HepG2 (cell line): ENCODE results near the gene C20orf204. TPM values are rescaled to one million over a fixed set of nuclear protein-coding genes. Genes with fewer than 3 reads are reported as not detected.

Source experiments
- ASH2L ChIP-seq: fragments of 300-600, 200-600 bp; sonication (generic); IDR thresholded peaks from 2 replicates; pipeline ENCODE4 v1.7.0; 2017; ENCODE audit warnings: low read depth, mild to moderate bottlenecking, moderate library complexity, mixed read lengths, low read length; ENCODE audit not compliant: insufficient read length
- ATF4 ChIP-seq, 2 experiments: fragments of 450-650 bp in 1 of 2; sonication (generic) in 1 of 2; formaldehyde crosslinking; IDR thresholded peaks; 2 replicates each; pipeline versions ENCODE4 v1.5.0 to v1.8.0; 2020 to 2022; ENCODE audit warnings: mild to moderate bottlenecking in 1 of 2, missing genetic modification reagents in 1 of 2
- ATF7-NPFF ChIP-seq: sonication (generic); formaldehyde crosslinking; IDR thresholded peaks from 2 replicates; pipeline ENCODE4 v1.8.1; 2023; ENCODE audit warnings: mild to moderate bottlenecking, low read depth, missing genetic modification reagents, moderate library complexity
- FOXP1 ChIP-seq, 2 experiments: fragments of 450-650 bp in 1 of 2; IDR thresholded peaks; 2 replicates each; pipeline ENCODE4 v1.6.1; 2017 to 2018; ENCODE audit warnings: antibody characterized with exemption in 1 of 2
- GATAD2A ChIP-seq: IDR thresholded peaks from 2 replicates; pipeline ENCODE4 v1.6.1; 2016
- HINFP ChIP-seq: sonication (generic); formaldehyde crosslinking; IDR thresholded peaks from 2 replicates; pipeline ENCODE4 v1.4.0; 2020; ENCODE audit warnings: low read depth, mild to moderate bottlenecking, missing genetic modification reagents
- HNF4G ChIP-seq, 2 experiments: sonication (generic) in 1 of 2; formaldehyde crosslinking in 1 of 2; IDR thresholded peaks; 2 replicates each; pipeline versions ENCODE4 v1.4.0 to v1.6.1; 2011 to 2020; ENCODE audit warnings: borderline replicate concordance in 2 of 2, low read depth in 2 of 2, mild to moderate bottlenecking in 2 of 2, low read length in 1 of 2, missing genetic modification reagents in 1 of 2, moderate library complexity in 1 of 2
- HOXD1 ChIP-seq: sonication (generic); formaldehyde crosslinking; IDR thresholded peaks from 2 replicates; pipeline ENCODE4 v1.5.0; 2020; ENCODE audit warnings: missing genetic modification reagents
- MEIS2 ChIP-seq: sonication (generic); formaldehyde crosslinking; IDR thresholded peaks from 2 replicates; pipeline ENCODE4 v1.9.0; 2021; ENCODE audit warnings: mild to moderate bottlenecking, missing genetic modification reagents
- MYC ChIP-seq: sonication (generic); formaldehyde crosslinking; IDR thresholded peaks from 2 replicates; pipeline ENCODE4 v1.9.0; 2021; ENCODE audit warnings: missing genetic modification reagents, borderline replicate concordance
- MYNN ChIP-seq: sonication (generic); formaldehyde crosslinking; IDR thresholded peaks from 2 replicates; pipeline ENCODE4 v1.4.0; 2020; ENCODE audit warnings: mild to moderate bottlenecking, low read depth, missing genetic modification reagents
- RBM22 ChIP-seq: fragments of 200-400 bp; formaldehyde crosslinking; optimal IDR thresholded peaks from 2 replicates; pipeline ENCODE3; 2017; ENCODE audit warnings: mild to moderate bottlenecking, low read length, moderate library complexity
- REPIN1 ChIP-seq: sonication (generic); formaldehyde crosslinking; IDR thresholded peaks from 2 replicates; pipeline ENCODE4 v1.8.0; 2022; ENCODE audit warnings: missing genetic modification reagents, low read depth, mild to moderate bottlenecking, borderline replicate concordance
- SMAD3 ChIP-seq: sonication (generic); formaldehyde crosslinking; IDR thresholded peaks from 2 replicates; pipeline ENCODE4 v1.4.0; 2020; ENCODE audit warnings: missing genetic modification reagents
- ZBTB25 ChIP-seq: IDR thresholded peaks from 2 replicates; pipeline ENCODE4 v1.6.1; 2018; ENCODE audit warnings: missing genetic modification reagents
- ZFP41 ChIP-seq: sonication (generic); formaldehyde crosslinking; IDR thresholded peaks from 2 replicates; pipeline ENCODE4 v1.4.0; 2020; ENCODE audit warnings: mild to moderate bottlenecking, missing genetic modification reagents, borderline replicate concordance
- ZNF18 ChIP-seq: sonication (generic); formaldehyde crosslinking; IDR thresholded peaks from 2 replicates; pipeline ENCODE4 v1.8.0; 2022; ENCODE audit warnings: mild to moderate bottlenecking, missing genetic modification reagents; ENCODE audit not compliant: insufficient replicate concordance
- ZNF251 ChIP-seq: sonication (generic); formaldehyde crosslinking; IDR thresholded peaks from 2 replicates; pipeline ENCODE4 v1.9.0; 2021; ENCODE audit warnings: mild to moderate bottlenecking, missing genetic modification reagents
- ZNF350 ChIP-seq: sonication (generic); formaldehyde crosslinking; IDR thresholded peaks from 2 replicates; pipeline ENCODE4 v1.4.0; 2020; ENCODE audit warnings: mild to moderate bottlenecking, low read depth, missing genetic modification reagents, borderline replicate concordance
- ZNF780A ChIP-seq: sonication (generic); formaldehyde crosslinking; IDR thresholded peaks from 2 replicates; pipeline ENCODE4 v1.8.0; 2022; ENCODE audit warnings: mild to moderate bottlenecking, missing genetic modification reagents, moderate library complexity
- ZNF790 ChIP-seq: sonication (generic); formaldehyde crosslinking; IDR thresholded peaks from 2 replicates; pipeline ENCODE4 v1.8.0; 2022; ENCODE audit warnings: missing genetic modification reagents, mild to moderate bottlenecking, borderline replicate concordance
- ZSCAN21 ChIP-seq: sonication (generic); formaldehyde crosslinking; IDR thresholded peaks from 2 replicates; pipeline ENCODE4 v1.8.0; 2022; ENCODE audit warnings: mild to moderate bottlenecking, missing genetic modification reagents, moderate library complexity, borderline replicate concordance
- polyA plus RNA-seq, 8 experiments: library from polyadenylated mRNA; depleted of rRNA in 3 of 8; stranded (reverse) in 7 of 8; unstranded in 1 of 8; fragments of >200 nt; fragmentation: Illumina TruSeq in 4 of 8; extraction: Trizol in 4 of 8; gene quantifications; 2 replicates each; pipeline versions ENCODE4 v1.2.1 to v1.2.3, GENCODE V29; 2011 to 2016; ENCODE audit warnings: low read depth in 4 of 8, missing spikeins in 1 of 8, mixed read lengths in 1 of 8; ENCODE audit not compliant: insufficient read depth in 1 of 8
- total RNA-seq, 5 experiments: library from RNA; depleted of rRNA; stranded (reverse); fragments of >200 nt; fragmentation: Illumina TruSeq; extraction: Trizol; gene quantifications; 2 replicates each; pipeline ENCODE4 v1.2.3, GENCODE V29; 2016; ENCODE audit warnings: low read depth in 1 of 5

Gene C20orf204
- total and polyA plus RNA-seq, 2 of the 13 experiments (the other 11 are each of a cell fraction or from before 2014, with no cell fraction given), result 22.1 to 80.0 TPM

- TF ChIP-seq HNF4G (IDR thresholded peaks at IDR 0.05; ENCODE audit: borderline replicate concordance, low read depth, low read length) (no peak; the same call in 1 of the 2 replicates), HNF4G (CRISPR knock-in tag; IDR thresholded peaks at IDR 0.05; ENCODE audit: borderline replicate concordance, low read depth) (peak; percentile 47; the same call in 1 of the 2 replicates), HINFP (peak; percentile 97), ZBTB25 (peak; percentile 55; the same call in 1 of the 2 replicates), REPIN1 (0 out of 2 replicates have a peak, but pooled peaks have one; percentile 45), HOXD1 (no peak; the same call in 1 of the 2 replicates), ATF4 (CRISPR knock-in tag; IDR thresholded peaks at IDR 0.05) (no peak), ZNF790 (CRISPR knock-in tag) (peak; percentile 83; the same call in 1 of the 2 replicates), MEIS2 (CRISPR knock-in tag) (0 out of 2 replicates have a peak, but pooled peaks have one; percentile 28), SMAD3 (no peak), ZNF780A (CRISPR knock-in tag) (0 out of 2 replicates have a peak, but pooled peaks have one; percentile 15), RBM22 (no peak), MYC (CRISPR knock-in tag) (peak; percentile 56; the same call in 1 of the 2 replicates), GATAD2A (peak; percentile 49), ATF7-NPFF (peak; percentile 74; the same call in 1 of the 2 replicates), ASH2L (no peak), MYNN (no peak), ZSCAN21 (CRISPR knock-in tag) (peak; percentile 92), ZNF350 (CRISPR knock-in tag) (peak; percentile 26; the same call in 1 of the 2 replicates), FOXP1 (IDR thresholded peaks at IDR 0.05) (no peak), FOXP1 (CRISPR knock-in tag; IDR thresholded peaks at IDR 0.05) (0 out of 2 replicates have a peak, but pooled peaks have one; percentile 33), ZNF18 (CRISPR knock-in tag) (peak; percentile 90), ZFP41 (CRISPR knock-in tag) (peak; percentile 83), ZNF251 (CRISPR knock-in tag) (peak; percentile 89; the same call in 1 of the 2 replicates)
Observed at GRCh38 chr20:64052987-64053840, 17.2 kb downstream of the C20orf204 start (continued).
